HepG2 (cell line): ENCODE data around the gene FAM78A. TPM values are rescaled to one million over a fixed set of nuclear protein-coding genes. Genes with fewer than 3 reads are reported as not detected.

ENCODE experiments used
- ATAC-seq: fragments of 200-7000 bp; cut with Tn5 transposase; 3 replicates; pipeline ENCODE4 v1.9.1; 2020; ENCODE audit warnings: mild to moderate bottlenecking, moderate library complexity
- BruUV-seq: library from RNA; stranded (reverse); fragments of 400-500 nt; replicated peaks from 2 replicates; lab custom pipeline; 2021; lab: Mats Ljungman, UMichigan
- CTCF ChIA-PET: fragments of 300-600 bp; formaldehyde crosslinking; extraction: SDS; loops from one replicate; lab custom pipeline; 2021; ENCODE audit warnings: low total read pairs, inconsistent platforms, low intra/inter-chr PET ratio; lab: Yijun Ruan, JAX
- POLR2A ChIA-PET: fragments of 350-600 bp; sonication (Branson Sonifier 250); formaldehyde crosslinking; loops from one replicate; lab custom pipeline; 2020; ENCODE audit warnings: antibody characterized with exemption, inconsistent platforms; lab: Yijun Ruan, JAX
- DNase-seq: peaks from one replicate; pipeline ENCODE4 v3.0.0-alpha.2; 2015; ENCODE audit warnings: low spot score
- FAIRE-seq: peaks from 3 replicates; lab custom pipeline; 2011; peaks lifted over from hg19 to GRCh38; lab: Jason Lieb, UNC
- H2AFZ ChIP-seq: one replicate; pipeline ENCODE4 v1.6.1; 2011; ENCODE audit warnings: low read length, inconsistent platforms
- H3K27ac ChIP-seq: fragments of 300-600 bp; 3 replicates; pipeline ENCODE4 v1.8.0; 2011; ENCODE audit warnings: mixed run types, mild to moderate bottlenecking, mixed read lengths, low read length, inconsistent platforms; ENCODE audit not compliant: insufficient read depth; ENCODE audit errors: extremely low read length
- H3K27me3 ChIP-seq, 2 experiments: fragments of 200-600 bp in 1 of 2; 2 replicates in 1 of 2; 3 replicates in 1 of 2; pipeline versions ENCODE4 v1.6.0 to v1.8.0; 2011; ENCODE audit warnings: low read length in 2 of 2, mild to moderate bottlenecking in 2 of 2, moderate library complexity in 2 of 2, inconsistent platforms in 1 of 2; ENCODE audit not compliant: insufficient read depth in 2 of 2, control insufficient read depth in 1 of 2
- H3K36me3 ChIP-seq, 2 experiments: fragments of 200-600 bp in 1 of 2; replicated peaks in 1 of 2; 2 replicates in 1 of 2; 3 replicates in 1 of 2; pipeline versions ENCODE4 v1.5.1 to v1.8.0; 2011; ENCODE audit warnings: low read length in 2 of 2, inconsistent platforms in 1 of 2; ENCODE audit not compliant: insufficient read depth in 2 of 2, control insufficient read depth in 1 of 2
- H3K4me1 ChIP-seq: 2 replicates; pipeline ENCODE4 v1.5.1; 2012; ENCODE audit warnings: low read length, inconsistent platforms; ENCODE audit not compliant: insufficient read depth
- H3K4me2 ChIP-seq: 2 replicates; pipeline ENCODE4 v1.6.0; 2011; ENCODE audit warnings: low read depth, low read length, inconsistent platforms
- H3K4me3 ChIP-seq, 3 experiments: fragments of 200-600 bp in 1 of 3; sonication (generic), shearing (Covaris generic) in 1 of 3; replicated peaks in 1 of 3; 2 replicates each; pipeline ENCODE4 v1.5.1; 2011 to 2016; ENCODE audit warnings: low read length in 3 of 3, inconsistent platforms in 2 of 3, low read depth in 2 of 3, mild to moderate bottlenecking in 2 of 3, control low read depth in 1 of 3, mixed read lengths in 1 of 3; ENCODE audit not compliant: insufficient read depth in 1 of 3
- H3K79me2 ChIP-seq: one replicate; pipeline ENCODE4 v1.6.1; 2011; ENCODE audit warnings: low read length, inconsistent platforms; ENCODE audit not compliant: insufficient read depth
- H3K9ac ChIP-seq: 2 replicates; pipeline ENCODE4 v1.6.0; 2011; ENCODE audit warnings: mild to moderate bottlenecking, low read depth, low read length, inconsistent platforms; ENCODE audit not compliant: insufficient read depth
- H3K9me3 ChIP-seq: 2 replicates; pipeline ENCODE4 v1.5.1; 2012; ENCODE audit warnings: mild to moderate bottlenecking, low read length
- H4K20me1 ChIP-seq: 2 replicates; pipeline ENCODE4 v1.6.0; 2011; ENCODE audit warnings: inconsistent platforms, mild to moderate bottlenecking, low read length, moderate library complexity; ENCODE audit not compliant: insufficient read depth
- CEBPG ChIP-seq: IDR thresholded peaks from 2 replicates; pipeline ENCODE4 v1.6.1; 2016
- DPF2 ChIP-seq: sonication (generic); formaldehyde crosslinking; IDR thresholded peaks from 2 replicates; pipeline ENCODE4 v1.4.0; 2020; ENCODE audit warnings: mild to moderate bottlenecking, low read depth, missing genetic modification reagents, borderline replicate concordance
- ETV6 ChIP-seq: sonication (generic); formaldehyde crosslinking; conservative IDR thresholded peaks from 2 replicates; pipeline ENCODE4 v1.4.0; 2020; ENCODE audit warnings: missing genetic modification reagents
- GMEB2 ChIP-seq: IDR thresholded peaks from 2 replicates; pipeline ENCODE4 v1.6.1; 2016; ENCODE audit warnings: missing biosample characterization, missing genetic modification reagents, low read depth
- HNRNPK ChIP-seq: fragments of 200-400 bp; formaldehyde crosslinking; IDR thresholded peaks from 2 replicates; pipeline ENCODE4 v1.6.1; 2018; ENCODE audit warnings: low read length, low read depth, moderate library complexity, mild to moderate bottlenecking; ENCODE audit not compliant: poor library complexity, severe bottlenecking
- NCOR1 ChIP-seq: fragments of 200-600 bp; sonication (generic); IDR thresholded peaks from 2 replicates; pipeline ENCODE4 v1.7.0; 2017; ENCODE audit warnings: antibody characterized with exemption, low read length, borderline replicate concordance
- RFXAP ChIP-seq: sonication (generic); formaldehyde crosslinking; IDR thresholded peaks from 2 replicates; pipeline ENCODE4 v1.4.0; 2020; ENCODE audit warnings: missing genetic modification reagents, borderline replicate concordance
- SP4 ChIP-seq: sonication (generic); formaldehyde crosslinking; IDR thresholded peaks from 2 replicates; pipeline ENCODE4 v1.8.1; 2023; ENCODE audit warnings: mild to moderate bottlenecking, missing genetic modification reagents
- ZBTB46 ChIP-seq: sonication (generic); formaldehyde crosslinking; IDR thresholded peaks from 2 replicates; pipeline ENCODE4 v1.4.0; 2020; ENCODE audit warnings: mild to moderate bottlenecking, missing genetic modification reagents, borderline replicate concordance
- ZNF276 ChIP-seq: sonication (generic); formaldehyde crosslinking; IDR thresholded peaks from 2 replicates; pipeline ENCODE4 v1.4.0; 2020; ENCODE audit warnings: mild to moderate bottlenecking, low read depth, missing genetic modification reagents
- ZNF629 ChIP-seq: sonication (generic); formaldehyde crosslinking; conservative IDR thresholded peaks from 2 replicates; pipeline ENCODE4 v1.5.0; 2020; ENCODE audit warnings: missing genetic modification reagents
- ZNF768 ChIP-seq: sonication (generic); formaldehyde crosslinking; IDR thresholded peaks from 2 replicates; pipeline ENCODE4 v1.4.0; 2020; ENCODE audit warnings: missing genetic modification reagents
- ZZZ3 ChIP-seq: sonication (generic); formaldehyde crosslinking; IDR thresholded peaks from 2 replicates; pipeline ENCODE4 v1.4.0; 2020; ENCODE audit warnings: missing genetic modification reagents, mild to moderate bottlenecking, borderline replicate concordance
- WGBS: methylation state at CpG from one replicate; pipeline ENCODE4 v1.1.6; 2017; ENCODE audit warnings: low lambda C conversion rate; 5-methylcytosine and 5-hydroxymethylcytosine counted together
- in situ Hi-C: cut with HindIII; loops from 2 replicates; pipeline ENCODE4 v1.10.0; 2017; ENCODE audit warnings: low pct_unique_long_range_greater_than_20kb; ENCODE audit not compliant: extremely low pct_ligation_motif_present
- intact Hi-C: fragments of 100-400 bp; cut with micrococcal nuclease; formaldehyde crosslinking; loops from one replicate; pipeline ENCODE4 v1.10.0; 2022; ENCODE audit not compliant: unreplicated experiment
- polyA plus RNA-seq, 8 experiments: library from polyadenylated mRNA; depleted of rRNA in 3 of 8; stranded (reverse) in 7 of 8; unstranded in 1 of 8; fragments of >200 nt; fragmentation: Illumina TruSeq in 4 of 8; extraction: Trizol in 4 of 8; gene quantifications; 2 replicates each; pipeline versions ENCODE4 v1.2.1 to v1.2.3, GENCODE V29; 2011 to 2016; ENCODE audit warnings: low read depth in 4 of 8, missing spikeins in 1 of 8, mixed read lengths in 1 of 8; ENCODE audit not compliant: insufficient read depth in 1 of 8
- total RNA-seq, 5 experiments: library from RNA; depleted of rRNA; stranded (reverse); fragments of >200 nt; fragmentation: Illumina TruSeq; extraction: Trizol; gene quantifications; 2 replicates each; pipeline ENCODE4 v1.2.3, GENCODE V29; 2016; ENCODE audit warnings: low read depth in 1 of 5

FAM78A gene
- total and polyA plus RNA-seq, 2 of the 13 experiments (the other 11 are each of a cell fraction or from before 2014, with no cell fraction given), result 0.18 to 0.62 TPM

- H4K20me1 ChIP-seq, result peaks cover 3% of the 10 kb centered on the region; the same call in 1 of the 2 replicates
- FAIRE-seq (no peak), DNase-seq (no peak), ATAC-seq (no peak)
- H3K4me1 ChIP-seq, result peaks cover 23% of the 10 kb centered on the region
- H2AFZ ChIP-seq, result no peak overlapping the region
- no peak overlapping the region for H3K9ac ChIP-seq
- intact Hi-C loops (no loop called here), in situ Hi-C loops (no loop called here)
- peaks cover 10 to 67% of the 10 kb centered on the region in 2 experiments for H3K27me3 ChIP-seq
- no peaks in the 10 kb centered on the region for H3K36me3 ChIP-seq
- no peak overlapping the region for H3K27ac ChIP-seq
- BruUV-seq, result no TSS peak
- TF ChIP-seq ZZZ3 (CRISPR knock-in tag), result no peak
- TF ChIP-seq ZNF768, result peak; percentile 76; the same call in 1 of the 2 replicates
- TF ChIP-seq ZNF629 (CRISPR knock-in tag), result peak; percentile 70
- TF ChIP-seq DPF2, result no peak
- H3K9me3 ChIP-seq, result no peaks in the 10 kb centered on the region
- no peak overlapping the region for H3K4me3 ChIP-seq
- H3K79me2 ChIP-seq, result no peaks in the 10 kb centered on the region
- H3K4me2 ChIP-seq, result no peak overlapping the region
- POLR2A ChIA-PET, result no interaction called here
- 67% methylated on average over 1 of the region's 3 CpGs for WGBS
- CTCF ChIA-PET, result no interaction called here
Measured at GRCh38 chr9:131280660-131281059, 4.3 kb upstream of the FAM78A start.

GRCh38 chr9:131279863-131280570 is 3.7 kb upstream of the FAM78A start:
- DNase-seq (no peak), FAIRE-seq (no peak), ATAC-seq (no peak)
- Histone ChIP-seq H3K4me1 (peaks cover 30% of the 10 kb centered on the region), H2AFZ (no peak overlapping the region), H3K9ac (no peak overlapping the region), H3K27me3 (peaks cover 12 to 73% of the 10 kb centered on the region in 2 experiments), H3K4me2 (no peak overlapping the region), H3K36me3 (no peaks in the 10 kb centered on the region), H3K27ac (no peak overlapping the region), H3K4me3 (no peak overlapping the region), H3K79me2 (no peaks in the 10 kb centered on the region), H4K20me1 (peaks cover 3% of the 10 kb centered on the region; the same call in 1 of the 2 replicates), H3K9me3 (no peaks in the 10 kb centered on the region)
- ChIA-PET POLR2A (no interaction called here), CTCF (no interaction called here)
- intact Hi-C loops (loop anchor here (5.0 to 10.0 kb wide), 2 partner anchors 45 to 103 kb away; no protein-coding TSS in a partner anchor), in situ Hi-C loops (no loop called here)
- 0% methylated on average over 10 of the region's 19 CpGs for WGBS
- no TSS peak for BruUV-seq
- TF ChIP-seq RFXAP (CRISPR knock-in tag) (no peak), ZNF276 (CRISPR knock-in tag) (no peak), SP4 (CRISPR knock-in tag) (no peak), NCOR1 (no peak), GMEB2 (CRISPR knock-in tag) (no peak), ZBTB46 (CRISPR knock-in tag) (no peak), HNRNPK (no peak), ETV6 (CRISPR knock-in tag) (no peak), CEBPG (CRISPR knock-in tag) (no peak)
